Measurements from ENCODE around the gene KLF13. TPM values are rescaled to one million over a fixed set of nuclear protein-coding genes. Genes with fewer than 3 reads are reported as not detected.

Gene KLF13
- total RNA-seq, 1 experiment from 2014 or later: 78.6 TPM

GRCh38 chr15:31293655-31294054, 33.0 kb upstream of the KLF13 start:
- Histone ChIP-seq H3K9me3 (ENCODE audit: control insufficient read depth, insufficient read depth, low read depth, low read length) (no peaks in the 10 kb centered on the region), H3K4me3 (ENCODE audit: low read depth in 2 of 2, low read length in 2 of 2) (no peak overlapping the region), H3K36me3 (ENCODE audit: control insufficient read depth, insufficient read depth, low read length) (no peaks in the 10 kb centered on the region), H3K27me3 (ENCODE audit: control insufficient read depth, insufficient read depth, low read length) (peaks cover 6% of the 10 kb centered on the region), H3K27ac (ENCODE audit: low read length) (no peak overlapping the region), H3K4me1 (ENCODE audit: control insufficient read depth, insufficient read depth, low read length) (peaks cover 17% of the 10 kb centered on the region)
- in situ Hi-C loops (cut with HindIII; ENCODE audit: low pct_unique_long_range_greater_than_20kb, low sequenced_read_pairs) (no loop called here), intact Hi-C loops (cut with micrococcal nuclease; ENCODE audit: unreplicated experiment) (no loop called here)
- no TSS peak for BruUV-seq (replicated peaks)
- ChIA-PET CTCF (no interaction called here), POLR2A (no interaction called here)
- TF ChIP-seq, protein P1, sequence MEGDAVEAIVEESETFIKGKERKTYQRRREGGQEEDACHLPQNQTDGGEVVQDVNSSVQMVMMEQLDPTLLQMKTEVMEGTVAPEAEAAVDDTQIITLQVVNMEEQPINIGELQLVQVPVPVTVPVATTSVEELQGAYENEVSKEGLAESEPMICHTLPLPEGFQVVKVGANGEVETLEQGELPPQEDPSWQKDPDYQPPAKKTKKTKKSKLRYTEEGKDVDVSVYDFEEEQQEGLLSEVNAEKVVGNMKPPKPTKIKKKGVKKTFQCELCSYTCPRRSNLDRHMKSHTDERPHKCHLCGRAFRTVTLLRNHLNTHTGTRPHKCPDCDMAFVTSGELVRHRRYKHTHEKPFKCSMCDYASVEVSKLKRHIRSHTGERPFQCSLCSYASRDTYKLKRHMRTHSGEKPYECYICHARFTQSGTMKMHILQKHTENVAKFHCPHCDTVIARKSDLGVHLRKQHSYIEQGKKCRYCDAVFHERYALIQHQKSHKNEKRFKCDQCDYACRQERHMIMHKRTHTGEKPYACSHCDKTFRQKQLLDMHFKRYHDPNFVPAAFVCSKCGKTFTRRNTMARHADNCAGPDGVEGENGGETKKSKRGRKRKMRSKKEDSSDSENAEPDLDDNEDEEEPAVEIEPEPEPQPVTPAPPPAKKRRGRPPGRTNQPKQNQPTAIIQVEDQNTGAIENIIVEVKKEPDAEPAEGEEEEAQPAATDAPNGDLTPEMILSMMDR (IDR thresholded peaks at IDR 0.05): no peak
- TF ChIP-seq REST (IDR thresholded peaks at IDR 0.05; ENCODE audit: insufficient read depth in 1 of 2, low read depth in 2 of 2, low read length in 1 of 2): no peak
- no peak for TF ChIP-seq TCF7L2 (IDR thresholded peaks at IDR 0.05; ENCODE audit: low read depth, low read length)
- TF ChIP-seq POLR2AphosphoS5 (IDR thresholded peaks at IDR 0.05; ENCODE audit: low read depth, low read length): no peak
- TF ChIP-seq SIN3A (IDR thresholded peaks at IDR 0.05; ENCODE audit: borderline replicate concordance, insufficient read depth, low read depth, low read length): no peak
- DNase-seq (ENCODE audit: low read depth, low spot score) (no peak), ATAC-seq (no peak)

DNA sequence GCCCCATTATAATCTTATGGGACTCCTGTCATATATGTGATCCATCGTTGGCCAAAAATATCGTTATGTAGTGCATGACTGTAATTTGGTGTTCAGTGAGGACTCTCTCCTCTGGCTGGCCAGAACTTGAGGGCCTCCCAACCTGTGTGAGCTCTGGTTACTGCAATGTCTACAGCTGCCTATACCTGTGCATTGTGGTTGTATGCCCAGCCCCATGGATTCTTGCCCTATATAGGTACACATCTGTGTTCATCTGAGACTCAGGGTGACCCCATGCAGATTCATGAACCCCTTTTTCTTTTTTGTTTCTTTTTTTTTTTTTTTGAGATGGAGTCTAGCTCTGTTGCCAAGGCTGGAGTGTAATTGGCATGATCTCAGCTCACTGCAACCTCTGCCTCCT, 32.6 kb upstream of the KLF13 start:
- Histone ChIP-seq H3K4me3 (ENCODE audit: low read depth in 2 of 2, low read length in 2 of 2) (no peak overlapping the region), H3K36me3 (ENCODE audit: control insufficient read depth, insufficient read depth, low read length) (no peaks in the 10 kb centered on the region), H3K27me3 (ENCODE audit: control insufficient read depth, insufficient read depth, low read length) (peaks cover 6% of the 10 kb centered on the region), H3K9me3 (ENCODE audit: control insufficient read depth, insufficient read depth, low read depth, low read length) (no peaks in the 10 kb centered on the region), H3K27ac (ENCODE audit: low read length) (no peak overlapping the region), H3K4me1 (ENCODE audit: control insufficient read depth, insufficient read depth, low read length) (peaks cover 17% of the 10 kb centered on the region)
- in situ Hi-C loops (cut with HindIII; ENCODE audit: low pct_unique_long_range_greater_than_20kb, low sequenced_read_pairs) (no loop called here), intact Hi-C loops (cut with micrococcal nuclease; ENCODE audit: unreplicated experiment) (no loop called here)
- ATAC-seq (no peak), DNase-seq (ENCODE audit: low read depth, low spot score) (no peak)
- TF ChIP-seq REST (IDR thresholded peaks at IDR 0.05; ENCODE audit: insufficient read depth in 1 of 2, low read depth in 2 of 2, low read length in 1 of 2) (no peak), POLR2AphosphoS5 (IDR thresholded peaks at IDR 0.05; ENCODE audit: low read depth, low read length) (no peak), TCF7L2 (IDR thresholded peaks at IDR 0.05; ENCODE audit: low read depth, low read length) (no peak), SIN3A (IDR thresholded peaks at IDR 0.05; ENCODE audit: borderline replicate concordance, insufficient read depth, low read depth, low read length) (no peak)
- TF ChIP-seq, protein P1 (IDR thresholded peaks at IDR 0.05): no peak
- ChIA-PET CTCF (no interaction called here), POLR2A (no interaction called here)
- BruUV-seq (replicated peaks): no TSS peak
